GM13977 (cell line): ENCODE measurements around the gene TXNDC2.

ENCODE experiments used
- DNase-seq: peaks from one replicate; pipeline ENCODE4 v3.0.0; 2012; ENCODE audit warnings: low spot score
- CTCF ChIP-seq: IDR thresholded peaks from 2 replicates; pipeline ENCODE4 v1.5.1; 2012; ENCODE audit warnings: mild to moderate bottlenecking, control low read depth; ENCODE audit not compliant: insufficient read depth; ENCODE audit errors: extremely low read depth, missing control alignments
- in situ Hi-C: fragments of 300-500 bp; cut with MboI; formaldehyde crosslinking; loops from one replicate; pipeline ENCODE4 v1.12.0; 2022; ENCODE audit warnings: low sequenced_read_pairs, low pct_unique_long_range_greater_than_20kb, mixed read lengths, inconsistent platforms; ENCODE audit not compliant: unreplicated experiment

TXNDC2 gene

DNA sequence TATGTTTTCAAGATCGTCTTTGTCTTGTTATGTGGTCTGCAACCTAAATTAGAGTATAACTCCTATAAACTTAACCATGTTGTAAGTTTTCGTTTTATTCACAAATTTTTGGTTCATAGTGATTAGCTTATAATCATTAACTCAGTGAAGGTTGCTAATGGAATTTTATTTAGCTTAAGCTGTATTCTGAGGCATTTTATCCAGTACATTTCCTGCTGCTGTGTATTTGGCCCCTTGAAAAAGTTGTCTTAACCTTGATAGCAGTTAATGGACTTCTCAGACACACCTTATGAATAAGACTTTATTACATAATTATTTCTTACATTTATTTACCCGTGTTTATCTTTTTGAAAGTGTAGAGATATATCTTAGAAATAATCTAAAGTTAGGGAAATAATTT, 48.5 kb downstream of the TXNDC2 start:
- DNase-seq, result no peak
- no peak for TF ChIP-seq CTCF
- in situ Hi-C loops, result no loop called here
